ENCODE data around the gene CDC14C.

CDC14C gene

GRCh38 chr7:48976253-48976652 is 51.9 kb downstream of the CDC14C start:
- no peak for DNase-seq

GRCh38 chr7:48976850-48977249 is 52.5 kb downstream of the CDC14C start:
- no peak for DNase-seq

Measured in right kidney (tissue), 1 donor.